T-helper 2 cell (primary cell): ENCODE results near the gene RGS19.

Experiments
- DNase-seq, 5 experiments: peaks; one replicate each; pipeline versions ENCODE4 v3.0.0 to v3.0.0-alpha.2; 2012 to 2022

RGS19 gene

GRCh38 chr20:64047968-64048401, 31.3 kb downstream of the RGS19 start:
- DNase-seq = no peak

GRCh38 chr20:64047046-64047389, 32.3 kb downstream of the RGS19 start:
- DNase-seq = no peak

- no peak for DNase-seq
These were observed 33.8 kb downstream of the RGS19 start for GRCh38 chr20:64045346-64046011.

- DNase-seq = no peak
These were observed 34.7 kb downstream of the RGS19 start for GRCh38 chr20:64044484-64045247.

- DNase-seq = no peak
These were observed 35.5 kb downstream of the RGS19 start for GRCh38 chr20:64043768-64044167.

GRCh38 chr20:64042054-64042781, 37.1 kb downstream of the RGS19 start:
- DNase-seq = peak in 1 of 5 experiments; percentile 60

- DNase-seq = no peak
These were observed 37.6 kb downstream of the RGS19 start for GRCh38 chr20:64041781-64042053.

- no peak for DNase-seq
These were observed 38.1 kb downstream of the RGS19 start for GRCh38 chr20:64041040-64041780.

GRCh38 chr20:64040231-64041039, 38.9 kb downstream of the RGS19 start:
- DNase-seq = no peak

GRCh38 chr20:64039293-64040160, 39.8 kb downstream of the RGS19 start:
- DNase-seq = no peak

GRCh38 chr20:64038565-64039292, 40.6 kb downstream of the RGS19 start:
- DNase-seq = peak; percentile 57 to 86 (median 62)

GRCh38 chr20:64038224-64038564, 41.1 kb downstream of the RGS19 start:
- DNase-seq = peak in 1 of 5 experiments; percentile 75

- peak in 1 of 5 experiments; percentile 75 for DNase-seq
These were observed 41.7 kb downstream of the RGS19 start for GRCh38 chr20:64037498-64038213.

- DNase-seq = no peak
These were observed 42.2 kb downstream of the RGS19 start for GRCh38 chr20:64037199-64037497.

GRCh38 chr20:64036346-64037198, 42.7 kb downstream of the RGS19 start:
- DNase-seq = peak in 1 of 5 experiments; percentile 71

- no peak for DNase-seq
These were observed 43.4 kb downstream of the RGS19 start, which contains the start of gene C20orf204 for GRCh38 chr20:64035933-64036345. Gene C20orf204, plus strand, starts transcription at chr20:64036182. Its CDS starts 142 bp downstream, at chr20:64036324.

- peak in 2 of 5 experiments; percentile 24 to 93 for DNase-seq
These were observed 44.0 kb downstream of the RGS19 start for GRCh38 chr20:64035066-64035932.

GRCh38 chr20:64033981-64034493, 45.3 kb downstream of the RGS19 start:
- DNase-seq = no peak
